HG02852 (cell line): ENCODE data around the gene PPP6R3.

Source experiments
- ATAC-seq: cut with Tn5 transposase; IDR thresholded peaks from one replicate; pipeline ENCODE4 v1.9.1; 2021; ENCODE audit warnings: mild to moderate bottlenecking, moderate library complexity; ENCODE audit not compliant: unreplicated experiment

The PPP6R3 gene

GRCh38 chr11:68663482-68664010 lies 203.0 kb downstream of the PPP6R3 start:
- no peak for ATAC-seq

GRCh38 chr11:68664141-68664540 lies 203.6 kb downstream of the PPP6R3 start:
- no peak for ATAC-seq

- ATAC-seq, result no peak
Observed at GRCh38 chr11:68664906-68665305, 204.4 kb downstream of the PPP6R3 start.
